IMR-90 (cell line): ENCODE measurements around the gene FLRT3. TPM values are rescaled to one million over a fixed set of nuclear protein-coding genes. Genes with fewer than 3 reads are reported as not detected.

Experiments
- ATAC-seq: fragments of 200-7000 bp; cut with Tn5 transposase; 2 replicates; pipeline ENCODE4 v1.9.1; 2020; ENCODE audit warnings: low read depth, mild to moderate bottlenecking, moderate library complexity
- Bru-seq: library from RNA; stranded (reverse); fragments of 400-500 nt; gene quantifications from one replicate; lab custom pipeline; 2021; lab: Mats Ljungman, UMichigan
- BruChase-seq, 2 experiments: library from RNA; stranded (reverse); fragments of 400-500 nt; gene quantifications; one replicate each; lab custom pipeline; 2021; lab: Mats Ljungman, UMichigan
- BruUV-seq: library from RNA; stranded (reverse); fragments of 400-500 nt; replicated peaks from 2 replicates; lab custom pipeline; 2021; lab: Mats Ljungman, UMichigan
- CTCF ChIA-PET: fragments of 300-600 bp; formaldehyde crosslinking; extraction: SDS; loops from one replicate; lab custom pipeline; 2021; ENCODE audit warnings: antibody characterized with exemption; lab: Yijun Ruan, JAX
- POLR2A ChIA-PET: fragments of 300-600 bp; sonication (Branson Sonifier 250); formaldehyde crosslinking; loops from one replicate; lab custom pipeline; 2022; ENCODE audit warnings: antibody characterized with exemption; ENCODE audit not compliant: unreplicated experiment; lab: Charles Lee
- DNase-seq: peaks from one replicate; pipeline ENCODE4 v3.0.0; 2013
- H2AFZ ChIP-seq: replicated peaks from 2 replicates; pipeline ENCODE3; 2013; ENCODE audit warnings: low read length, mild to moderate bottlenecking; ENCODE audit not compliant: poor library complexity
- H2AK5ac ChIP-seq: 2 replicates; pipeline ENCODE4 v1.6.1; 2013; ENCODE audit warnings: low read depth, low read length, inconsistent platforms
- H2AK9ac ChIP-seq: replicated peaks from 2 replicates; pipeline ENCODE3; 2013; ENCODE audit warnings: mild to moderate bottlenecking, low read depth, low read length, moderate library complexity; ENCODE audit not compliant: poor library complexity
- H2BK120ac ChIP-seq: 2 replicates; pipeline ENCODE4 v1.6.1; 2013; ENCODE audit warnings: low read depth, low read length, inconsistent platforms
- H2BK15ac ChIP-seq: 3 replicates; pipeline ENCODE4 v1.6.1; 2013; ENCODE audit warnings: low read depth, low read length, inconsistent platforms
- H2BK20ac ChIP-seq: 2 replicates; pipeline ENCODE4 v1.6.1; 2013; ENCODE audit warnings: low read depth, mild to moderate bottlenecking, inconsistent platforms, low read length, moderate library complexity
- H2BK5ac ChIP-seq: 2 replicates; pipeline ENCODE4 v1.6.1; 2013; ENCODE audit warnings: mild to moderate bottlenecking, low read depth, low read length, inconsistent platforms; ENCODE audit not compliant: poor library complexity, severe bottlenecking
- H3K14ac ChIP-seq: replicated peaks from 2 replicates; pipeline ENCODE4 v1.6.1; 2013; ENCODE audit warnings: low read depth, low read length, inconsistent platforms
- H3K18ac ChIP-seq: 2 replicates; pipeline ENCODE4 v1.6.1; 2013; ENCODE audit warnings: low read depth, low read length, control low read depth
- H3K23ac ChIP-seq: 2 replicates; pipeline ENCODE4 v1.6.1; 2013; ENCODE audit warnings: low read depth, low read length, inconsistent platforms
- H3K27ac ChIP-seq: 2 replicates; pipeline ENCODE4 v1.5.1; 2013; ENCODE audit warnings: mild to moderate bottlenecking, control low read depth, low read length; ENCODE audit not compliant: insufficient read depth
- H3K27me3 ChIP-seq: 2 replicates; pipeline ENCODE4 v1.6.1; 2013; ENCODE audit warnings: low read length; ENCODE audit not compliant: control insufficient read depth, insufficient read depth
- H3K36me3 ChIP-seq: 2 replicates; pipeline ENCODE4 v1.6.1; 2013; ENCODE audit warnings: low read length, mixed read lengths; ENCODE audit not compliant: control insufficient read depth, insufficient read depth
- H3K4ac ChIP-seq: 2 replicates; pipeline ENCODE4 v1.6.1; 2013; ENCODE audit warnings: low read depth, low read length, inconsistent platforms
- H3K4me1 ChIP-seq: 2 replicates; pipeline ENCODE4 v1.6.1; 2013; ENCODE audit warnings: low read length, mixed read lengths; ENCODE audit not compliant: control insufficient read depth, insufficient read depth
- H3K4me2 ChIP-seq: 2 replicates; pipeline ENCODE4 v1.6.1; 2013; ENCODE audit warnings: low read depth, mild to moderate bottlenecking, control low read depth, low read length, moderate library complexity
- H3K4me3 ChIP-seq: 2 replicates; pipeline ENCODE4 v1.5.1; 2013; ENCODE audit warnings: low read depth, mild to moderate bottlenecking, control low read depth, low read length, moderate library complexity; ENCODE audit not compliant: insufficient read depth
- H3K56ac ChIP-seq: 2 replicates; pipeline ENCODE4 v1.6.1; 2013; ENCODE audit warnings: low read length, inconsistent platforms; ENCODE audit not compliant: insufficient read depth; ENCODE audit errors: extremely low read depth
- H3K79me1 ChIP-seq, 2 experiments: 2 replicates each; pipeline ENCODE4 v1.6.1; 2013; ENCODE audit warnings: low read length in 2 of 2, inconsistent platforms in 1 of 2, low read depth in 1 of 2
- H3K9ac ChIP-seq: 2 replicates; pipeline ENCODE4 v1.6.1; 2013; ENCODE audit warnings: low read depth, low read length, control low read depth
- H3K9me1 ChIP-seq: 2 replicates; pipeline ENCODE4 v1.6.1; 2013; ENCODE audit warnings: low read length, inconsistent platforms; ENCODE audit not compliant: insufficient read depth
- H3K9me3 ChIP-seq: 2 replicates; pipeline ENCODE4 v1.6.1; 2013; ENCODE audit warnings: low read length; ENCODE audit not compliant: control insufficient read depth, insufficient read depth
- H4K20me1 ChIP-seq: 2 replicates; pipeline ENCODE4 v1.6.1; 2013; ENCODE audit warnings: low read length, inconsistent platforms; ENCODE audit not compliant: insufficient read depth
- H4K5ac ChIP-seq: 2 replicates; pipeline ENCODE4 v1.6.1; 2013; ENCODE audit warnings: mild to moderate bottlenecking, low read depth, low read length, control low read depth
- H4K8ac ChIP-seq, 2 experiments: 2 replicates each; pipeline ENCODE4 v1.6.1; 2013; ENCODE audit warnings: low read depth in 2 of 2, low read length in 2 of 2, control low read depth in 1 of 2, inconsistent platforms in 1 of 2
- H4K91ac ChIP-seq: 2 replicates; pipeline ENCODE4 v1.6.1; 2013; ENCODE audit warnings: low read depth, low read length, inconsistent platforms; ENCODE audit not compliant: insufficient read depth
- CEBPB ChIP-seq: IDR thresholded peaks from 2 replicates; pipeline ENCODE4 v1.6.1; 2012; ENCODE audit warnings: low read depth, low read length, improper control_type of control experiment
- CTCF ChIP-seq: conservative IDR thresholded peaks from 2 replicates; pipeline ENCODE4 v1.5.1; 2012; ENCODE audit warnings: mild to moderate bottlenecking, low read depth, low read length, improper control_type of control experiment
- NFE2L2 ChIP-seq: fragments of 150-350 bp; IDR thresholded peaks from 2 replicates; pipeline ENCODE4 v1.6.1; 2016; ENCODE audit warnings: low read depth, mild to moderate bottlenecking, low read length
- POLR2A ChIP-seq: IDR thresholded peaks from 2 replicates; pipeline ENCODE4 v1.6.1; 2012; ENCODE audit warnings: mild to moderate bottlenecking, low read depth, low read length
- RAD21 ChIP-seq: IDR thresholded peaks from 2 replicates; pipeline ENCODE4 v1.6.1; 2012; ENCODE audit warnings: low read length, improper control_type of control experiment
- RFX5 ChIP-seq: IDR thresholded peaks from 2 replicates; pipeline ENCODE4 v1.8.0; 2012; ENCODE audit warnings: low read depth, mild to moderate bottlenecking, low read length, moderate library complexity
- SMC3 ChIP-seq: fragments of 150-350 bp; IDR thresholded peaks from 2 replicates; pipeline ENCODE4 v1.6.1; 2016; ENCODE audit warnings: low read depth, mild to moderate bottlenecking, antibody characterized with exemption, low read length, moderate library complexity
- USF2 ChIP-seq: fragments of 150-350 bp; IDR thresholded peaks from 2 replicates; pipeline ENCODE4 v1.6.1; 2017; ENCODE audit warnings: mild to moderate bottlenecking, antibody characterized with exemption, low read length, low read depth
- WGBS, 2 experiments: methylation state at CpG; one replicate each; pipeline versions ENCODE4 v1.1.5 to v1.1.7; 2013; ENCODE audit warnings: missing lambda C conversion rate in 2 of 2; ENCODE audit not compliant: insufficient read length in 1 of 2; ENCODE audit errors: extremely low coverage in 2 of 2; 5-methylcytosine and 5-hydroxymethylcytosine counted together
- dilution Hi-C: fragments of 300-500 bp; cut with HindIII; formaldehyde crosslinking; loops from one replicate; pipeline ENCODE4 v1.14.3; 2018; ENCODE audit warnings: low sequenced_read_pairs; ENCODE audit not compliant: unreplicated experiment
- in situ Hi-C: fragments of 300-500 bp; cut with MboI; formaldehyde crosslinking; loops from 3 replicates; pipeline ENCODE4 v1.14.3; 2019; ENCODE audit warnings: low sequenced_read_pairs, inconsistent platforms, mixed read lengths
- intact Hi-C: fragments of 100-400 bp; cut with micrococcal nuclease; formaldehyde crosslinking; loops from 2 replicates; pipeline ENCODE4 v1.10.0; 2022
- long read RNA-seq: library from polyadenylated mRNA; unstranded; transcript quantifications from one replicate; pipeline ENCODE4 v2.0.0, GENCODE V29; 2021; ENCODE audit not compliant: unreplicated experiment
- polyA plus RNA-seq, 3 experiments: library from polyadenylated mRNA; depleted of rRNA; stranded (reverse); fragments of >200 nt; gene quantifications; 2 replicates each; pipeline ENCODE4 v1.2.3, GENCODE V29; 2012; ENCODE audit warnings: low replicate concordance in 1 of 3
- total RNA-seq: library from RNA; depleted of rRNA; stranded (reverse); fragments of >200 nt; gene quantifications from 2 replicates; pipeline ENCODE4 v1.2.3, GENCODE V29; 2012; rRNA removed

The FLRT3 gene
- 5.8 and 6.6 TPM in 2 replicates for total RNA-seq
- 1.8 and 2.1 TPM in 2 replicates for polyA plus RNA-seq (2012; rRNA removed)
- 0.38 and 0.79 TPM in 2 replicates for polyA plus RNA-seq (2012; cell fraction: cytosol; rRNA removed)
- polyA plus RNA-seq (2012; cell fraction: nucleus; rRNA removed; ENCODE audit: low replicate concordance): 0.38 and 3.8 TPM in 2 replicates
- percentile 55 among the genes with signal in this experiment for Bru-seq, nascent RNA
- BruChase-seq, experiment 1, labeled RNA remaining after a 6-hour chase: percentile 34 among the genes with signal in this experiment
- percentile 59 among the genes with signal in this experiment for BruChase-seq, experiment 2, labeled RNA remaining after a 2-hour chase
- long read RNA-seq: 0 reads

GRCh38 chr20:14337400-14338171 is at the start of gene FLRT3:
TSS of gene FLRT3 (minus strand) at chr20:14337612. CDS start at chr20:14327506, 10,106 bp downstream.
- BruUV-seq: no TSS peak
- H3K9me3 ChIP-seq: no peaks in the 10 kb centered on the region
- CTCF ChIA-PET: interaction anchor here (0.6 to 1.6 kb wide), 10 partner anchors 9 to 251 kb away, joined by 3 to 11 read pairs (median 3); no protein-coding TSS in a partner anchor
- peak within 1 kb of the TSS in 1 of 2 experiments; percentile 20; a peak in 1 of 4 replicates for H4K8ac ChIP-seq
- TF ChIP-seq CTCF: peak; percentile 86
- TF ChIP-seq NFE2L2: no peak
- no peak for TF ChIP-seq RFX5
- TF ChIP-seq SMC3: peak; percentile 64
- peak; percentile 87 for TF ChIP-seq RAD21
- TF ChIP-seq POLR2A: peak; percentile 66
- no peak for TF ChIP-seq USF2
- TF ChIP-seq CEBPB: peak; percentile 50; the same call in 1 of the 2 replicates
- peak within 1 kb of the TSS; percentile 6; the same call in 1 of the 2 replicates for H3K4ac ChIP-seq
- peak within 1 kb of the TSS; percentile 89 for H3K4me2 ChIP-seq
- no peak within 1 kb of the TSS for H2BK15ac ChIP-seq
- H3K4me1 ChIP-seq: peaks cover 2% of the 10 kb centered on the region; the same call in 1 of the 2 replicates
- POLR2A ChIA-PET: no interaction called here
- H3K23ac ChIP-seq: peak within 1 kb of the TSS; percentile 8; the same call in 1 of the 2 replicates
- no peak within 1 kb of the TSS for H2BK20ac ChIP-seq
- DNase-seq: peak; percentile 96
- peak within 1 kb of the TSS; percentile 84 for H2AFZ ChIP-seq
- H3K56ac ChIP-seq: peak within 1 kb of the TSS; percentile 24; the same call in 1 of the 2 replicates
- H3K27ac ChIP-seq: peak within 1 kb of the TSS; percentile 8; the same call in 1 of the 2 replicates
- H3K4me3 ChIP-seq: peak within 1 kb of the TSS; percentile 45
- no peaks in the 10 kb centered on the region for H3K79me1 ChIP-seq
- H3K27me3 ChIP-seq: no peaks in the 10 kb centered on the region
- no peak within 1 kb of the TSS for H2AK5ac ChIP-seq
- ATAC-seq: peak; percentile 94
- intact Hi-C loops (loop anchor here (1.0 to 10.0 kb wide), 5 partner anchors 150 to 1317 kb away; no protein-coding TSS in a partner anchor), dilution Hi-C loops (no loop called here), in situ Hi-C loops (no loop called here)
- peak within 1 kb of the TSS; percentile 76 for H3K9ac ChIP-seq
- H3K18ac ChIP-seq: no peak within 1 kb of the TSS
- WGBS, 2 experiments: no CpG with 5 or more reads among the region's 12 CpGs
- no peak within 1 kb of the TSS for H4K5ac ChIP-seq
- peak within 1 kb of the TSS; percentile 48; the same call in 1 of the 2 replicates for H2BK120ac ChIP-seq
- no peaks in the 10 kb centered on the region for H3K9me1 ChIP-seq
- H3K36me3 ChIP-seq: no peaks in the 10 kb centered on the region
- no peak within 1 kb of the TSS for H2AK9ac ChIP-seq
- no peak within 1 kb of the TSS for H2BK5ac ChIP-seq
- H4K20me1 ChIP-seq: no peaks in the 10 kb centered on the region
- H3K14ac ChIP-seq: peak within 1 kb of the TSS; percentile 37
- H4K91ac ChIP-seq: peak within 1 kb of the TSS; percentile 10; the same call in 1 of the 2 replicates
